ENCODE data around the gene NFE2L3. TPM values are rescaled to one million over a fixed set of nuclear protein-coding genes. Genes with fewer than 3 reads are reported as not detected.

Gene NFE2L3
- total and polyA plus RNA-seq, 9 of the 15 experiments (the other 6 are each of a cell fraction or from before 2014, with no cell fraction given): 2.9 to 16.9 (median 12.4) TPM

DNA sequence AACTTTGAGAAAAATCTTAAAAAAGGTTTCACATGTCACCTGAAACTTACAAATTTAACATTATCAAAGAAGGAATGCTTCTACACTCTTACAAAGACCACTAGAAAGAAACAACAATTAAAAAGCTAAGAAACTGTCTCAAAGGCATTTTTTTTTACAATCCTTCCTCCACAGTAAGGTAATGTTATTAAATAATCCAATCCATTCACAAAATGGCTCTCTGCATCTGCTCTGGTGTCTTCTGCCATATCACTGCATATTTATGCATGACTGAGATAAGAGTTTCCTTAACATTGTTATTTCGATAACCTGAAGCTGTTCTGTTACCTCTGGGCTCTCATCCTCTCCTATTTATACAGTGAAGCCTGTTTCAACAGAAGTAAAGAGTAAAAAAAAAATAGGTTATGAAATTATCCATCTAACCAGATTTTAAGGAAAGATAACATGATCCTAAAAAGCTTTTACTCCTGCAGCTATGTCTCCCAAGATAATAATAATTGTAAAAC, 40.0 kb downstream of the NFE2L3 start:
- no peaks in the 10 kb centered on the region for H3K9me3 ChIP-seq (replicated peaks; ENCODE audit: control insufficient read depth, insufficient read depth, low read depth, low read length)
- CTCF ChIA-PET (ENCODE audit: low intra/inter-chr PET ratio): interaction anchor here (0.7 kb wide), 1 partner anchor 299 kb away, joined by 4 read pairs; no protein-coding TSS in a partner anchor
- DNase-seq (ENCODE audit: extremely low read depth in 1 of 4, low spot score in 3 of 4): no peak
- no peak overlapping the region for H2AFZ ChIP-seq (ENCODE audit: low read depth, low read length)
- H3K36me3 ChIP-seq (ENCODE audit: control insufficient read depth, insufficient read depth, low read length): peaks cover 93% of the 10 kb centered on the region
- H3K9ac ChIP-seq (ENCODE audit: insufficient read depth in 1 of 2, low read depth in 2 of 2, low read length in 2 of 2): no peak overlapping the region
- H3K27me3 ChIP-seq (ENCODE audit: control insufficient read depth in 2 of 2, insufficient read depth in 2 of 2, low read length in 2 of 2): no peaks in the 10 kb centered on the region
- no peaks in the 10 kb centered on the region for H3K9me1 ChIP-seq (ENCODE audit: control insufficient read depth, insufficient read depth, low read length)
- WGBS (ENCODE audit: insufficient coverage, low coverage, missing lambda C conversion rate): 67% methylated on average over 1 of the region's 1 CpG
- no peak for ATAC-seq
- H3K4me3 ChIP-seq: no peak overlapping the region
- intact Hi-C loops (cut with micrococcal nuclease) (no loop called here), in situ Hi-C loops (cut with MboI) (no loop called here)
- no peak overlapping the region for H3K4me2 ChIP-seq (ENCODE audit: insufficient read depth, low read length)
- H4K20me1 ChIP-seq (replicated peaks; ENCODE audit: control insufficient read depth, insufficient read depth, low read length): peaks cover 48% of the 10 kb centered on the region
- H3K4me1 ChIP-seq (replicated peaks in 1 of 2; ENCODE audit: control insufficient read depth in 2 of 2, insufficient read depth in 2 of 2, low read length in 2 of 2): peaks cover 3 to 35% of the 10 kb centered on the region in 2 experiments; a peak in 3 of 5 replicates
- H3K27ac ChIP-seq (ENCODE audit: extremely low read depth, low read depth, low read length): no peak overlapping the region
- peaks cover 60% of the 10 kb centered on the region for H3K79me2 ChIP-seq (ENCODE audit: control insufficient read depth, insufficient read depth, low read length)
- POLR2A ChIA-PET: interaction anchor here (0.7 to 3.5 kb wide), 11 partner anchors 8 to 297 kb away, joined by 3 to 19 read pairs (median 3); partner anchors contain the start of genes CBX3, HNRNPA2B1 and NFE2L3
- no peak for FAIRE-seq
- TSS peak; percentile 39 for BruUV-seq (replicated peaks)
- peak; percentile 25; the same call in 1 of the 2 replicates for TF ChIP-seq TEAD4 (IDR thresholded peaks at IDR 0.05; ENCODE audit: low read length)
- TF ChIP-seq TEAD4 (CRISPR knock-in tag; IDR thresholded peaks at IDR 0.05; ENCODE audit: borderline replicate concordance): no peak
- peak; percentile 66 for TF ChIP-seq RBFOX2 (IDR thresholded peaks at IDR 0.05; ENCODE audit: low read depth, low read length)
- TF ChIP-seq HDAC1 (IDR thresholded peaks at IDR 0.05): no peak
- peak; percentile 21; the same call in 1 of the 2 replicates for TF ChIP-seq POLR2H (tag; IDR thresholded peaks at IDR 0.05; ENCODE audit: low read depth)
- no peak for TF ChIP-seq SNRNP70 (optimal IDR thresholded peaks at IDR 0.05; ENCODE audit: low read depth, low read length)
- TF ChIP-seq CBFA2T3 (IDR thresholded peaks at IDR 0.05): 0 out of 2 replicates have a peak, but pooled peaks have one; percentile 3
- TF ChIP-seq SP1 (CRISPR knock-in tag; IDR thresholded peaks at IDR 0.05): no peak; the same call in 1 of the 2 replicates
- peak; percentile 44 for TF ChIP-seq POLR2G (IDR thresholded peaks at IDR 0.05; ENCODE audit: low read depth, low read length)
- 0 out of 2 replicates have a peak, but pooled peaks have one; percentile 18 for TF ChIP-seq PML (IDR thresholded peaks at IDR 0.05; ENCODE audit: low read length)
- TF ChIP-seq FOSL1 (tag; conservative IDR thresholded peaks at IDR 0.05): no peak
- TF ChIP-seq, protein P1, sequence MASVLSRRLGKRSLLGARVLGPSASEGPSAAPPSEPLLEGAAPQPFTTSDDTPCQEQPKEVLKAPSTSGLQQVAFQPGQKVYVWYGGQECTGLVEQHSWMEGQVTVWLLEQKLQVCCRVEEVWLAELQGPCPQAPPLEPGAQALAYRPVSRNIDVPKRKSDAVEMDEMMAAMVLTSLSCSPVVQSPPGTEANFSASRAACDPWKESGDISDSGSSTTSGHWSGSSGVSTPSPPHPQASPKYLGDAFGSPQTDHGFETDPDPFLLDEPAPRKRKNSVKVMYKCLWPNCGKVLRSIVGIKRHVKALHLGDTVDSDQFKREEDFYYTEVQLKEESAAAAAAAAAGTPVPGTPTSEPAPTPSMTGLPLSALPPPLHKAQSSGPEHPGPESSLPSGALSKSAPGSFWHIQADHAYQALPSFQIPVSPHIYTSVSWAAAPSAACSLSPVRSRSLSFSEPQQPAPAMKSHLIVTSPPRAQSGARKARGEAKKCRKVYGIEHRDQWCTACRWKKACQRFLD (CRISPR knock-in tag; IDR thresholded peaks at IDR 0.05): no peak
- TF ChIP-seq, protein P2, sequence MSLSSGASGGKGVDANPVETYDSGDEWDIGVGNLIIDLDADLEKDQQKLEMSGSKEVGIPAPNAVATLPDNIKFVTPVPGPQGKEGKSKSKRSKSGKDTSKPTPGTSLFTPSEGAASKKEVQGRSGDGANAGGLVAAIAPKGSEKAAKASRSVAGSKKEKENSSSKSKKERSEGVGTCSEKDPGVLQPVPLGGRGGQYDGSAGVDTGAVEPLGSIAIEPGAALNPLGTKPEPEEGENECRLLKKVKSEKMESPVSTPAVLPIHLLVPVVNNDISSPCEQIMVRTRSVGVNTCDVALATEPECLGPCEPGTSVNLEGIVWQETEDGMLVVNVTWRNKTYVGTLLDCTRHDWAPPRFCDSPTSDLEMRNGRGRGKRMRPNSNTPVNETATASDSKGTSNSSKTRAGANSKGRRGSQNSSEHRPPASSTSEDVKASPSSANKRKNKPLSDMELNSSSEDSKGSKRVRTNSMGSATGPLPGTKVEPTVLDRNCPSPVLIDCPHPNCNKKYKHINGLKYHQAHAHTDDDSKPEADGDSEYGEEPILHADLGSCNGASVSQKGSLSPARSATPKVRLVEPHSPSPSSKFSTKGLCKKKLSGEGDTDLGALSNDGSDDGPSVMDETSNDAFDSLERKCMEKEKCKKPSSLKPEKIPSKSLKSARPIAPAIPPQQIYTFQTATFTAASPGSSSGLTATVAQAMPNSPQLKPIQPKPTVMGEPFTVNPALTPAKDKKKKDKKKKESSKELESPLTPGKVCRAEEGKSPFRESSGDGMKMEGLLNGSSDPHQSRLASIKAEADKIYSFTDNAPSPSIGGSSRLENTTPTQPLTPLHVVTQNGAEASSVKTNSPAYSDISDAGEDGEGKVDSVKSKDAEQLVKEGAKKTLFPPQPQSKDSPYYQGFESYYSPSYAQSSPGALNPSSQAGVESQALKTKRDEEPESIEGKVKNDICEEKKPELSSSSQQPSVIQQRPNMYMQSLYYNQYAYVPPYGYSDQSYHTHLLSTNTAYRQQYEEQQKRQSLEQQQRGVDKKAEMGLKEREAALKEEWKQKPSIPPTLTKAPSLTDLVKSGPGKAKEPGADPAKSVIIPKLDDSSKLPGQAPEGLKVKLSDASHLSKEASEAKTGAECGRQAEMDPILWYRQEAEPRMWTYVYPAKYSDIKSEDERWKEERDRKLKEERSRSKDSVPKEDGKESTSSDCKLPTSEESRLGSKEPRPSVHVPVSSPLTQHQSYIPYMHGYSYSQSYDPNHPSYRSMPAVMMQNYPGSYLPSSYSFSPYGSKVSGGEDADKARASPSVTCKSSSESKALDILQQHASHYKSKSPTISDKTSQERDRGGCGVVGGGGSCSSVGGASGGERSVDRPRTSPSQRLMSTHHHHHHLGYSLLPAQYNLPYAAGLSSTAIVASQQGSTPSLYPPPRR (CRISPR knock-in tag; IDR thresholded peaks at IDR 0.05; ENCODE audit: borderline replicate concordance): no peak
- TF ChIP-seq POLR2AphosphoS5 (IDR thresholded peaks at IDR 0.05; ENCODE audit: control insufficient read depth, insufficient read depth, low read depth, low read length): 0 out of 2 replicates have a peak, but pooled peaks have one; percentile 10
- peak; percentile 68 for TF ChIP-seq FUS (optimal IDR thresholded peaks at IDR 0.05; ENCODE audit: low read depth, low read length)
- TF ChIP-seq SUPT5H (IDR thresholded peaks at IDR 0.05): peak; percentile 10; the same call in 1 of the 2 replicates
